Astrocyte (in vitro differentiated cells and primary cell): Measurements from ENCODE around the gene TLCD1.

ENCODE experiments used
- CTCF ChIP-seq: IDR thresholded peaks from 2 replicates; pipeline ENCODE4 v1.5.1; 2011; ENCODE audit warnings: low read depth, mild to moderate bottlenecking, inconsistent platforms, low read length, moderate library complexity; ENCODE audit not compliant: insufficient read depth
- EZH2 ChIP-seq: IDR thresholded peaks from 2 replicates; pipeline ENCODE4 v1.6.1; 2012; ENCODE audit warnings: mild to moderate bottlenecking, low read length, inconsistent platforms; ENCODE audit not compliant: insufficient read depth

- TF ChIP-seq EZH2: no peak
- TF ChIP-seq CTCF: no peak
Measured at GRCh38 chr17:28725166-28725659, 820 bp downstream of the TLCD1 start.
